GM12874 (cell line): ENCODE measurements around the gene GPC3.

Experiments
- CTCF ChIP-seq: IDR thresholded peaks from 2 replicates; pipeline ENCODE4 v1.5.1; 2011; ENCODE audit warnings: low read depth, mild to moderate bottlenecking, control low read depth, low read length, moderate library complexity; ENCODE audit not compliant: insufficient read depth

Gene GPC3

GRCh38 chrX:133859860-133860259 lies 125.5 kb downstream of the GPC3 start:
- TF ChIP-seq CTCF = no peak

GRCh38 chrX:133859336-133859735 lies 126.1 kb downstream of the GPC3 start:
- no peak for TF ChIP-seq CTCF

- no peak for TF ChIP-seq CTCF
Observed at GRCh38 chrX:133857640-133858269, 127.6 kb downstream of the GPC3 start.

GRCh38 chrX:133856819-133857218 lies 128.6 kb downstream of the GPC3 start:
- no peak for TF ChIP-seq CTCF

- TF ChIP-seq CTCF = no peak
Observed at GRCh38 chrX:133854290-133854689, 131.1 kb downstream of the GPC3 start.

- no peak for TF ChIP-seq CTCF
Observed at GRCh38 chrX:133852837-133853356, 132.5 kb downstream of the GPC3 start.

- no peak for TF ChIP-seq CTCF
Observed at GRCh38 chrX:133852401-133852800, 133.0 kb downstream of the GPC3 start.
